AG04450 (cell line): ENCODE results near the gene FKRP. TPM values are rescaled to one million over a fixed set of nuclear protein-coding genes. Genes with fewer than 3 reads are reported as not detected.
"Not testable (repeated sequence)": the region's sequence is repeated elsewhere in the genome, so short reads cannot be mapped to it uniquely, and the experiment has no call there.

Experiments
- CTCF ChIA-PET: fragments of 300-600, 350-600 bp; formaldehyde crosslinking; extraction: SDS; loops from one replicate; lab custom pipeline; 2022; ENCODE audit warnings: antibody characterized with exemption, inconsistent platforms; lab: Charles Lee
- POLR2A ChIA-PET: fragments of 350-600 bp; formaldehyde crosslinking; extraction: SDS; loops from one replicate; lab custom pipeline; 2021; ENCODE audit warnings: antibody characterized with exemption, inconsistent platforms; lab: Yijun Ruan, JAX
- DNase-seq: peaks from one replicate; pipeline ENCODE4 v3.0.0-alpha.2; 2011; ENCODE audit warnings: low read depth, low spot score
- H3K27ac ChIP-seq: one replicate; pipeline ENCODE4 v1.5.1; 2012; ENCODE audit warnings: low read depth, low read length, control low read depth
- H3K27me3 ChIP-seq: one replicate; pipeline ENCODE4 v1.6.0; 2012; ENCODE audit warnings: low read length; ENCODE audit not compliant: control insufficient read depth, insufficient read depth
- H3K4me3 ChIP-seq: 2 replicates; pipeline ENCODE4 v1.5.1; 2011; ENCODE audit warnings: mild to moderate bottlenecking, low read depth, low read length, control low read depth
- H3K9me3 ChIP-seq: 2 replicates; pipeline ENCODE4 v1.5.1; 2012; ENCODE audit warnings: low read length; ENCODE audit not compliant: control insufficient read depth, insufficient read depth
- polyA plus RNA-seq: library from polyadenylated mRNA; depleted of rRNA; stranded (reverse); fragments of >200 nt; gene quantifications from 2 replicates; pipeline ENCODE4 v1.2.3, GENCODE V29; 2011
- TF ChIP-seq, protein P1 (sequence below): IDR thresholded peaks from 2 replicates; pipeline ENCODE4 v1.5.1; 2011; ENCODE audit warnings: low read depth, low read length, control low read depth, inconsistent platforms

The FKRP gene
- polyA plus RNA-seq, 1 experiment, result 12.1 TPM

DNA sequence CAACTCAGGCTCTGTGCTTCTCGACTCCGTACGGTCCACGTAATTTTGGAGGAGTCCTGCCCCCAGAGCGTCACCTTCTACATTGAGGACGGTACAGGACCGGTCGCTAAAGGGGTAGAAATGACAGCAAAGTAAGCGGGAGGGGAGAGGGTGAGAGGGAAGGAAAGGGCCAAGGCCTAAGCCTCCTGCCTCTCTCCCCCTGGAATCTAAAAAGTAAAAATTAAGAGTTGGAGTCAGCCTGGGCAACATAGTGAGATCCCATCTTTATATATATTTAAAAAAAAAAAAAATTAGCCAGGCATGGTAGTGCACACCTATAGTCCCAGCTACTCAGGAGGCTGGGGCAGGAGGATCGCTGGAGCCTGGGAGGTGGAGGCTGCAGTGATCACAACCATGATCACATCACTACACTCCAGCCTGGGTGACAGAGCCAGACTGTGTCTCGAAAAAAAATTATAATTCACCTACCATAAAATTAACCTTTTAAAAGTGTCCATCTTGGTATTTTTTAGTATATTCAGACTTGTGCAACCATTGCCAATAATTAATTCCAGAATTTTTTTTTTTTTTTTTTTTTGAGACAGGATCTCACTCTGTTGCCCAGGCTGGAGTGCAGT lies 29.9 kb downstream of the FKRP start:
- no peak overlapping the region for H3K27ac ChIP-seq
- no peak for DNase-seq
- TF ChIP-seq, protein P1, sequence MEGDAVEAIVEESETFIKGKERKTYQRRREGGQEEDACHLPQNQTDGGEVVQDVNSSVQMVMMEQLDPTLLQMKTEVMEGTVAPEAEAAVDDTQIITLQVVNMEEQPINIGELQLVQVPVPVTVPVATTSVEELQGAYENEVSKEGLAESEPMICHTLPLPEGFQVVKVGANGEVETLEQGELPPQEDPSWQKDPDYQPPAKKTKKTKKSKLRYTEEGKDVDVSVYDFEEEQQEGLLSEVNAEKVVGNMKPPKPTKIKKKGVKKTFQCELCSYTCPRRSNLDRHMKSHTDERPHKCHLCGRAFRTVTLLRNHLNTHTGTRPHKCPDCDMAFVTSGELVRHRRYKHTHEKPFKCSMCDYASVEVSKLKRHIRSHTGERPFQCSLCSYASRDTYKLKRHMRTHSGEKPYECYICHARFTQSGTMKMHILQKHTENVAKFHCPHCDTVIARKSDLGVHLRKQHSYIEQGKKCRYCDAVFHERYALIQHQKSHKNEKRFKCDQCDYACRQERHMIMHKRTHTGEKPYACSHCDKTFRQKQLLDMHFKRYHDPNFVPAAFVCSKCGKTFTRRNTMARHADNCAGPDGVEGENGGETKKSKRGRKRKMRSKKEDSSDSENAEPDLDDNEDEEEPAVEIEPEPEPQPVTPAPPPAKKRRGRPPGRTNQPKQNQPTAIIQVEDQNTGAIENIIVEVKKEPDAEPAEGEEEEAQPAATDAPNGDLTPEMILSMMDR, result no peak
- H3K4me3 ChIP-seq, result no peak overlapping the region
- no peaks in the 10 kb centered on the region for H3K9me3 ChIP-seq
- POLR2A ChIA-PET, result interaction anchor here (0.6 kb wide), 1 partner anchor 13 kb away, joined by 3 read pairs; the partner anchor contains the start of gene SLC1A5
- no peaks in the 10 kb centered on the region for H3K27me3 ChIP-seq
- CTCF ChIA-PET, result interaction anchor here (0.8 to 1.1 kb wide), 2 partner anchors 65 kb away, joined by 5 to 8 read pairs; no protein-coding TSS in a partner anchor

DNA sequence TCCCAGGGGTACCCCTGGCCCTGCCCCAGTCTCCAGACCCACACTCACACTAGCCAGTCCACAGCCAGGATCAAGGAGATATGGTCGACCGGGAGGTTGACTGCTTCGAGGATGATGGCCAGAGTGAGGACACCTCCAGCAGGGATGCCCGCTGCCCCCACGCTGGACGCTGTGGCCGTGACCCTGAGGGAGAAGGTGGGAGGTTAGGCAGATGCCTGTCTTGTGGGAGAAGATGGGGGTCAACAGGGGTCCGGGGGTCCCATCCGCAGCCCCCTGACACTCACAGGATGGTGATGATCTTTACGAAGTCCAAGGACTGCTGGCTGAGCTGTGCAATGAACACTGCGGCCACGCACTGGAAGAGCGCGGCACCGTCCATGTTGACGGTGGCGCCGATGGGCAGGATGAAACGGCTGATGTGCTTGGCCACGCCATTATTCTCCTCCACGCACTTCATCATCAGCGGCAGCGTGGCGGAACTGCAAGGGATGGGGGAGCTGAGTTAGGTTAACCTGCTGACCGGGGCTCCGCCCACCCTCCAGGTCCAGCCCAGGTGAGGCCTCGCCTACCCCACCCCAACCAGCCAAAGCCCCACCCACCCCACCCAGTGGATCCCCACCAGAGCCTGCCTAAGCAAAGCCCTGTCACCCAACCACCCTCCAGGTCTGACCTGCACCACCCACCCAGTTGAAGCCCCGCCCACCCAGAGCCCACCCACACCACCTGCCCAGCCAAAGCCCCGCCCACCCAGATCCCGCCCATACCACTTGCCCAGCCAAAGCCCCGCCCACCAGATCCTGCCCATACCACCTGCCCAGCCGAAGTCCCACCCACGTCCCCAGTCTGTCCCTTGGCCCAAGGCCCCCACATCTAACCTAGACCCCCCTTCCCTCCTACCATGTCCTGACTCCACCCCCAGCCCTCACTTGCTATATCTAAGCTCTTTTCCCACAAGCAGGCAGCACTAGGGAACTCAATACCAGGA lies 31.4 kb downstream of the FKRP start:
- H3K4me3 ChIP-seq, result no peak overlapping the region
- no peak overlapping the region for H3K27ac ChIP-seq
- POLR2A ChIA-PET, result no interaction called here
- H3K9me3 ChIP-seq, result no peaks in the 10 kb centered on the region
- H3K27me3 ChIP-seq, result no peaks in the 10 kb centered on the region
- no peak for DNase-seq
- TF ChIP-seq, protein P1, result no peak
- CTCF ChIA-PET, result interaction anchor here (0.7 to 1.1 kb wide), 3 partner anchors 19 to 215 kb away, joined by 3 to 11 read pairs (median 5); no protein-coding TSS in a partner anchor

DNA sequence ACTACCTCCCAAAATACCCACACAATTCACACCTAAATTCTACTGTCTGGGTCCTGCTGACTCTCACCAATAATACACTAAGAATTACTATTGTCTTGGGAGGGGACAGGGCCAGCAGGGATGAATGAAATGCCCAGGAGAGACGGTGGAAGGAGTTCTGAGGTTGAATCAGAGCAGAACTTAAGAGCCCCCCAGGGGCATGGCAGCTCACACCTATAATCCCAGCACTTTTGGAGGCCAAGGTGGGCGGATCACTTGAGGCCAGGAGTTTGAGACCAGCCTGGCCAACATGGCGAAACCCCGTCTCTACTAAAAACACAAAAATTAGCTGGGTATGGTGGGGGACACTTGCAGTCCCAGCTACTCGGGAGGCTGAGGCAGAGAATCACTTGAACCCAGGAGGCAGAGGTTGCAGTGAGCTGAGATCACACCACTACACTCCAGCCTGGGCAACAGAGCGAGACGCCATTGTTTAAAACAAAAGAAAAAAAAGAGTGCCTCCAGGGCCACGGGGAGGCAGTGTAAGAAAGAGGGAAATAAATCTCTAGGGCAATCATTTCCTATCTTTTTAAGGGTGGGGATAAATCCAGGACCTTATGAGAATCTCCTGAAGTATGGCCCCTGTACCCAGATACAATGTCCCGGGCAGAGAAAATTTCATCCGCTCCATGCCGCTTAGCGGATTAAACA lies 32.2 kb downstream of the FKRP start:
- POLR2A ChIA-PET, DNase-seq: not testable (repeated sequence)
- CTCF ChIA-PET, result interaction anchor here (0.7 kb wide), 1 partner anchor 215 kb away, joined by 11 read pairs; no protein-coding TSS in a partner anchor

DNA sequence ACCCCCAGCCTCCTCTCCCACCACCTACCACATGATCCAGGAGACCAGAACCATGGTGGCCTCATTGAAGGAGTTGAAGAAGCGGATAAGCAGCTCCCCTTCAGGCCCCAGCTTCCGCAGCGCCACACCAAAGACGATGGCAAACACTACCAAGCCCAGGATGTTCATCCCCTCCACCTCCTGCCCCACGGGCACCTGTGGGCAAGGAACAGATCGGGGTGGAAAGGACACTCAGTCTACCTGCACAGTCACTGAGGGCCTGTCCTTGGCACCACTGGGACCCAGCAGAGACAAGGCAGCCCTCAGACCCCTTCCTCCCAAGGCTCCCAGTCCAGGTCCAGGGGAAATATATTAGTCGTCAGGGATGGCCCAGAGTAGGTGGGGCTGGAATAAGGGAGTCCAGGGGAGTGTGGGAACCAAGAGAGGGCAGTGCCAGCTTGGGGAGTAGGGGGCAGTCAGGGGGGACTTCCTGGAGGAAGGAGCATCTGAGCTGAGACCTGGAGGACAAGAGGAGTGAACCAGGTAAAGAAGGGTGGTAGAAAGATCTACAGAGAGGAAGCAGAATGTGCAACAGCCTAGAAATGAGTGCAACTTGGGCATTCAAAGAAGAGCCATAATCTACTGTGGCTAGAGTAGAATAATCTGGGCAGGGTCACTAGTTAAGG lies 36.6 kb downstream of the FKRP start:
- Histone ChIP-seq H3K4me3 (peak overlapping the region; percentile 13; the same call in 1 of the 2 replicates), H3K9me3 (no peaks in the 10 kb centered on the region), H3K27me3 (no peaks in the 10 kb centered on the region), H3K27ac (peak overlapping the region; percentile 39)
- ChIA-PET POLR2A (interaction anchor here (0.6 kb wide), 1 partner anchor 11 kb away, joined by 18 read pairs; no protein-coding TSS in a partner anchor), CTCF (interaction anchor here (0.6 to 4.2 kb wide), 2 partner anchors 58 to 232 kb away, joined by 6 to 32 read pairs; no protein-coding TSS in a partner anchor)
- TF ChIP-seq, protein P1, result no peak
- no peak for DNase-seq

More for the DNA sequence above, 32.2 kb downstream of the FKRP start:
- not testable (repeated sequence) for H3K9me3 ChIP-seq, H3K27ac ChIP-seq, H3K4me3 ChIP-seq, H3K27me3 ChIP-seq
